CD14-positive monocyte (primary cell): ENCODE results near the gene INAFM1. TPM values are rescaled to one million over a fixed set of nuclear protein-coding genes. Genes with fewer than 3 reads are reported as not detected.

ENCODE experiments used
- DNase-seq, 3 donors: peaks; one replicate each; pipeline ENCODE4 v3.0.0-alpha.2; 2011 to 2022
- H2AFZ ChIP-seq: 2 replicates; pipeline ENCODE4 v1.6.0; 2012; ENCODE audit warnings: mild to moderate bottlenecking, low read depth, low read length, inconsistent platforms; ENCODE audit not compliant: insufficient read depth, poor library complexity, severe bottlenecking
- H3K27ac ChIP-seq, 2 donors: 1 replicate in 1 of 2; 2 replicates in 1 of 2; pipeline ENCODE4 v1.5.1; 2012 to 2013; ENCODE audit warnings: low read length in 2 of 2, control low read depth in 1 of 2, inconsistent platforms in 1 of 2, low read depth in 1 of 2, mild to moderate bottlenecking in 1 of 2
- H3K27me3 ChIP-seq, 2 donors: one replicate each; pipeline versions ENCODE4 v1.6.0 to v1.6.1; 2011 to 2013; ENCODE audit warnings: low read length in 2 of 2; ENCODE audit not compliant: control insufficient read depth in 2 of 2, insufficient read depth in 2 of 2
- H3K36me3 ChIP-seq, 2 donors: replicated peaks in 1 of 2; 1 replicate in 1 of 2; 2 replicates in 1 of 2; pipeline versions ENCODE4 v1.5.1 to v1.6.1; 2012 to 2013; ENCODE audit warnings: low read length in 2 of 2, control low read depth in 1 of 2, inconsistent platforms in 1 of 2, mild to moderate bottlenecking in 1 of 2; ENCODE audit not compliant: insufficient read depth in 2 of 2, control insufficient read depth in 1 of 2
- H3K4me1 ChIP-seq, 2 donors: 1 replicate in 1 of 2; 2 replicates in 1 of 2; pipeline versions ENCODE4 v1.5.1 to v1.6.1; 2012 to 2013; ENCODE audit warnings: low read length in 2 of 2, control low read depth in 1 of 2, inconsistent platforms in 1 of 2, mild to moderate bottlenecking in 1 of 2, moderate library complexity in 1 of 2; ENCODE audit not compliant: insufficient read depth in 2 of 2, control insufficient read depth in 1 of 2
- H3K4me2 ChIP-seq: replicated peaks from 2 replicates; pipeline ENCODE3; 2012; ENCODE audit warnings: low read length, moderate library complexity, mild to moderate bottlenecking; ENCODE audit not compliant: poor library complexity, severe bottlenecking; ENCODE audit errors: extremely low read depth
- H3K4me3 ChIP-seq, 3 experiments: fragments of 200-600 bp in 1 of 3; sonication (generic) in 1 of 3; replicated peaks in 1 of 3; 1 replicate in 2 of 3; 2 replicates in 1 of 3; pipeline ENCODE4 v1.5.1; 2011 to 2013; ENCODE audit warnings: low read length in 3 of 3, mild to moderate bottlenecking in 3 of 3, control low read depth in 2 of 3, low read depth in 2 of 3, inconsistent platforms in 1 of 3, moderate library complexity in 1 of 3
- H3K79me2 ChIP-seq: 2 replicates; pipeline ENCODE4 v1.6.0; 2012; ENCODE audit warnings: mild to moderate bottlenecking, control low read depth, inconsistent platforms, low read length, moderate library complexity; ENCODE audit not compliant: insufficient read depth
- H3K9ac ChIP-seq: 2 replicates; pipeline ENCODE4 v1.6.0; 2017; ENCODE audit warnings: low read length, mild to moderate bottlenecking; ENCODE audit not compliant: insufficient read depth, poor library complexity, severe bottlenecking
- H3K9me3 ChIP-seq, 2 donors: replicated peaks in 1 of 2; 1 replicate in 1 of 2; 2 replicates in 1 of 2; pipeline versions ENCODE4 v1.5.1 to v1.6.1; 2012 to 2013; ENCODE audit warnings: low read length in 2 of 2, control low read depth in 1 of 2; ENCODE audit not compliant: control insufficient read depth in 1 of 2, insufficient read depth in 1 of 2
- H4K20me1 ChIP-seq: 2 replicates; pipeline ENCODE4 v1.6.0; 2012; ENCODE audit warnings: mild to moderate bottlenecking, low read length, control low read depth, moderate library complexity; ENCODE audit not compliant: insufficient read depth
- H3K27ac Mint-ChIP-seq, 7 donors: one replicate each; pipeline ENCODE4 v1.8.0; 2020; ENCODE audit warnings: mild to moderate bottlenecking in 7 of 7, mixed read lengths in 7 of 7, moderate library complexity in 6 of 7, inconsistent platforms in 2 of 7
- H3K27me3 Mint-ChIP-seq, 3 donors: one replicate each; pipeline ENCODE4 v1.8.0; 2021 to 2022; ENCODE audit warnings: low read depth in 3 of 3, mild to moderate bottlenecking in 3 of 3, mixed read lengths in 3 of 3, moderate library complexity in 3 of 3, inconsistent platforms in 1 of 3
- H3K36me3 Mint-ChIP-seq, 2 donors: one replicate each; pipeline ENCODE4 v1.8.0; 2020; ENCODE audit warnings: mixed read lengths in 2 of 2, inconsistent platforms in 1 of 2, mild to moderate bottlenecking in 1 of 2
- H3K4me1 Mint-ChIP-seq: one replicate; pipeline ENCODE4 v1.8.0; 2020; ENCODE audit warnings: mild to moderate bottlenecking, mixed read lengths
- H3K4me3 Mint-ChIP-seq, 2 donors: one replicate each; pipeline ENCODE4 v1.8.0; 2020; ENCODE audit warnings: mild to moderate bottlenecking in 2 of 2, mixed read lengths in 2 of 2, moderate library complexity in 1 of 2
- H3K9me3 Mint-ChIP-seq, 7 donors: one replicate each; pipeline ENCODE4 v1.8.0; 2020 to 2022; ENCODE audit warnings: mixed read lengths in 7 of 7, mild to moderate bottlenecking in 6 of 7, moderate library complexity in 6 of 7, inconsistent platforms in 2 of 7
- CTCF ChIP-seq: fragments of 200-600 bp; IDR thresholded peaks from one replicate; pipeline ENCODE4 v1.8.0; 2022; ENCODE audit warnings: antibody characterized with exemption, mild to moderate bottlenecking
- WGBS: methylation state at CpG from one replicate; pipeline ENCODE4 v1.1.5; 2013; ENCODE audit warnings: missing lambda C conversion rate; ENCODE audit not compliant: insufficient coverage; 5-methylcytosine and 5-hydroxymethylcytosine counted together
- intact Hi-C, 2 donors: fragments of 100-400 bp; cut with micrococcal nuclease; formaldehyde crosslinking; loops; one replicate each; pipeline versions ENCODE4 v1.15.0 to v1.15.1; 2023
- polyA plus RNA-seq, 3 donors: library from polyadenylated mRNA; depleted of rRNA in 1 of 3; unstranded in 2 of 3; stranded (reverse) in 1 of 3; fragments of 300-500 nt in 2 of 3; fragments of >200 nt in 1 of 3; fragmentation: Illumina TruSeq in 2 of 3; gene quantifications; 1 replicate in 2 of 3; 2 replicates in 1 of 3; pipeline ENCODE4 v1.2.3, GENCODE V29; 2012 to 2021

Gene INAFM1
- polyA plus RNA-seq, 3 donors: 6.2 to 7.3 (median 6.5) TPM

- intact Hi-C loops: loop anchor here in 1 of 2 donors (2.0 to 5.0 kb wide), 2 partner anchors 16 to 38 kb away; partner anchors contain the start of gene DHX34
- H3K27ac Mint-ChIP-seq: peak overlapping the region; percentile 97 to 99 (median 99)
- no peaks in the 10 kb centered on the region for H3K9me3 ChIP-seq
- H4K20me1 ChIP-seq: peaks cover 44% of the 10 kb centered on the region
- H3K4me1 ChIP-seq: peaks cover 67 to 72% of the 10 kb centered on the region in 2 donors
- H3K27ac ChIP-seq: peak overlapping the region; percentile 69 to 92
- H3K4me2 ChIP-seq: peak overlapping the region; percentile 90
- H3K27me3 ChIP-seq: no peaks in the 10 kb centered on the region
- peaks cover 47% of the 10 kb centered on the region for H3K79me2 ChIP-seq
- peak overlapping the region; percentile 96 to 99 for H3K4me3 Mint-ChIP-seq
- WGBS: 100% methylated on average over 3 of the region's 8 CpGs
- no peak for DNase-seq
- TF ChIP-seq CTCF: no peak
- H3K4me1 Mint-ChIP-seq: peaks cover 55% of the 10 kb centered on the region
- H3K4me3 ChIP-seq: peak overlapping the region in 1 of 3 experiments; percentile 92
- peaks cover 5 to 18% (median 6%) of the 10 kb centered on the region in 3 donors for H3K27me3 Mint-ChIP-seq
- peaks cover 40% of the 10 kb centered on the region in 2 donors for H3K36me3 Mint-ChIP-seq
- peaks cover 0 to 5% (median 3%) of the 10 kb centered on the region in 7 donors for H3K9me3 Mint-ChIP-seq
- H2AFZ ChIP-seq: no peak overlapping the region
- peaks cover 14 to 18% of the 10 kb centered on the region in 2 donors for H3K36me3 ChIP-seq
- H3K9ac ChIP-seq: peak overlapping the region; percentile 73
Measured at GRCh38 chr19:47309038-47309437, 34.4 kb downstream of the INAFM1 start.

- peak within 1 kb of the TSS; percentile 96 to 99 for H3K4me3 Mint-ChIP-seq
- H3K4me1 ChIP-seq: peaks cover 73 to 75% of the 10 kb centered on the region in 2 donors
- peaks cover 41 to 42% of the 10 kb centered on the region in 2 donors for H3K36me3 Mint-ChIP-seq
- peak within 1 kb of the TSS; percentile 90 for H3K4me2 ChIP-seq
- H2AFZ ChIP-seq: no peak within 1 kb of the TSS
- H3K27ac ChIP-seq: peak within 1 kb of the TSS; percentile 69 to 92
- intact Hi-C loops: loop anchor here in 1 of 2 donors (2.0 to 5.0 kb wide), 2 partner anchors 15 to 38 kb away; partner anchors contain the start of gene DHX34
- H3K4me1 Mint-ChIP-seq: peaks cover 56% of the 10 kb centered on the region
- DNase-seq: peak; percentile 70 to 81 (median 81)
- H3K4me3 ChIP-seq: peak within 1 kb of the TSS; percentile 45 to 92 (median 92)
- peaks cover 14 to 18% of the 10 kb centered on the region in 2 donors for H3K36me3 ChIP-seq
- H3K79me2 ChIP-seq: peaks cover 53% of the 10 kb centered on the region
- H3K27me3 Mint-ChIP-seq: peaks cover 3 to 14% (median 6%) of the 10 kb centered on the region in 3 donors
- peaks cover 0 to 5% (median 3%) of the 10 kb centered on the region in 7 donors for H3K9me3 Mint-ChIP-seq
- H3K9me3 ChIP-seq: no peaks in the 10 kb centered on the region
- H3K9ac ChIP-seq: peak within 1 kb of the TSS; percentile 73
- 0% methylated on average over 2 of the region's 12 CpGs for WGBS
- H4K20me1 ChIP-seq: peaks cover 47% of the 10 kb centered on the region
- peak; percentile 28 for TF ChIP-seq CTCF
- peak within 1 kb of the TSS; percentile 97 to 99 (median 99) for H3K27ac Mint-ChIP-seq
- H3K27me3 ChIP-seq: no peaks in the 10 kb centered on the region
Measured at GRCh38 chr19:47309608-47310007, 34.9 kb downstream of the INAFM1 start, which contains the start of gene C5AR1. C5AR1 (plus strand) TSS chr19:47309861; CDS start chr19:47309896, 35 bp downstream.
